NCI-H748 treated with DMSO at 0.1 percent for 48 hours (cell line): Measurements from ENCODE around the gene MOV10L1.
"Not testable (repeated sequence)": the region's sequence is repeated elsewhere in the genome, so short reads cannot be mapped to it uniquely, and the experiment has no call there.

Experiments used
- DNase-seq: peaks from one replicate; lab custom pipeline; 2025; lab: John Stamatoyannopoulos, UW

The MOV10L1 gene

DNA sequence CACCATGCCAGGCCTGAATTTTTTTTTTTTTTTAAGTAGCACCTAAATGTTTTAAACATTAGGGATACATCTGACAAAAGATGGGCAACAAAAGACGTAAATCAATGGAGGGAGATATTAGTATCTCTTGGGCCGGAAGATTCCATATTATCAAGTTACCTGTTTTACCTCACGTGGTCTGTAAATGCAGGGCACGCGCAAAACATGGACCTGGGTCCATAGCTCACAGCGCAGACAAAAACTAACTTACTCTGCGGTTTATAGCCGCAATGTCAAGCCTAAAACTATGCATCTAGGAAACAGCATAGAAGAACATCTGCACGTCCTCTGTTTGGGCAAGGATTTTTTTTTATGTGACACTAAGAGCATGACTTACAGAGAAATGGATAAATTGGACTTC is 49.2 kb downstream of the MOV10L1 start:
- DNase-seq: peak; percentile 83

DNA sequence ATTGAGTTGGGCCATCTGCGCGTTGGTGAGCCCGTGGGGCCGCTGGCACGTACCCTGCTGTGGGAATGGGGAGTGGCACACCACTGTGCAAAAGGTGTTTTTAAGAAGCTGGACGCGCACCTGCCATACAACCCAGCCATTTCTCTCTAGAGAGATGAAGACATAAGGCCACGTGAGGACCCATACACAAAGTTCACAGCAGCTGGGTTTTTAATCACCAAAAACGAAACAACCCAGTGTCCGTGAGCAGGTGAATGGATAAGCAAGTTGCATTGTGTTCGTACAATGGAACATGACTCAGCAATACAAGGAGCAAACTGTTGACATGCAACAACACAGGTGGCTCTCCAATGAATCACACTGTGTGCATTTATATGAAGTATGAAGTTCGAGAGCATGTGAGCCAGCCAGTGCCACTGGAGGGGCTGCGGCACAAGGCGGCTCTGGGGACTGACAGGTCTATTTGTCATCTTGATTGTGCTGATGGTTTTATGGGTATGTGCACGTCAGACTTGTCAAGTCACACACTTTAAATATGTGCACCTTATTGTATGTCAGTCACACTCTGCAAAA is 50.1 kb downstream of the MOV10L1 start:
- peak; percentile 97 for DNase-seq

DNA sequence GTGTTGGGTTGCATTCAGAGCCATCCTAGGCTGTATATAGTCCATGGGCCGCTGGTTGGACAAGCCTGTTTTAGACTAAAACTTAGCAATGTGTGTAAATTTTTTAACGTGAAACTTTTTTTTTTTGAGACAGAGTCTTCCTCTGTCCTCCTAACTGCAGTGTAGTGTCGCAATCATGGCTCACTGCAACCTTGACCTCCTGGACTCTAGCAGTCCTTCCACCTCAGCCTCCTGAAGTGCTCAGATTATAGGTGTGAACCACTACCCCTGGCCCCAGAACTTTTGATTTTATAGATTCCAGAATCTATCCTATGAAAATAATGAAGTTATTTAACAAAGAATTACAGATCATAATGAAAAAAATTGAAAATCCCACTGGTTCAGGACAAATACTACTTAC is 50.8 kb downstream of the MOV10L1 start:
- no peak for DNase-seq

DNA sequence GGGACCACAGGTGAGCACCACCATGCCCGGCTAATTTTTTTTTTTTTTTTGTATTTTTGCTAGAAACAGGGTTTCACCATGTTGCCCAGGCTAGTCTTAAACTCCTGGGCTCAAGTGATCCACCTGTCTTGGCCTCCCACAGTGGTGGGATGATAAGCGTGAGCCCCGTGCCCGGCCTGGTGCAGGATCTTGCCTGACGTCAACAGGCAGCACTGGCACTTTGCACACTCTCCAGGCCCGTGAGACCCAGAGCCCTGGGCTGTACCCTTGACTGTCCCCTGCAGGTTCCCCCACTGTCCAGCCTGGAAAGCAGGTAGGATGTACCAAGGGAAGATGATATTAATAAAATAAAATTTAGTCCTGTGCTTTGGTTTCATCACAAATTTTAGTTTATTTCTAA is 51.7 kb downstream of the MOV10L1 start:
- peak; percentile 71 for DNase-seq

DNA sequence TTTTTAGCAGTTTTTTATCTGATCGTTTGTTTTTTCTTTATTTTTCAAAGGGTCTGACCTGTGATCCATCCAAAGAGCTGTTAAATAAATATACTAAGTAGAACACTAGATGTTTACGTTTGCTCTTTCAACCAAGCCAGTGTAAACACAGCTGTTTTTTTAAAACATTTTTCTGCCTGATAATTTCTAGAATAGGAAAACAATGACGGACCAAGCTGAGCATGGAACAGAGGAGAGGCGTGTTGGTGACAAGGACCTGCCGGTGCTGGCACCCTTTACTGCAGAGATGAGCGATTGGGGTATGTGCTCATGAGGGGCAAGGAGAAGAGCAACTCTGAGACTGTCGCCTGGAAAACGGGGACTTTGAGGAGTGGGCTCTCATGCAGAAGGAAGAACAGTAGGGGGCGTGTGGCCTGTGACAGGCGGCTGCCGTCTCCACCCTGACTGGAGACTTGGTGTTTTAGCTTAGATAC is 52.1 kb downstream of the MOV10L1 start:
- peak; percentile 85 for DNase-seq

DNA sequence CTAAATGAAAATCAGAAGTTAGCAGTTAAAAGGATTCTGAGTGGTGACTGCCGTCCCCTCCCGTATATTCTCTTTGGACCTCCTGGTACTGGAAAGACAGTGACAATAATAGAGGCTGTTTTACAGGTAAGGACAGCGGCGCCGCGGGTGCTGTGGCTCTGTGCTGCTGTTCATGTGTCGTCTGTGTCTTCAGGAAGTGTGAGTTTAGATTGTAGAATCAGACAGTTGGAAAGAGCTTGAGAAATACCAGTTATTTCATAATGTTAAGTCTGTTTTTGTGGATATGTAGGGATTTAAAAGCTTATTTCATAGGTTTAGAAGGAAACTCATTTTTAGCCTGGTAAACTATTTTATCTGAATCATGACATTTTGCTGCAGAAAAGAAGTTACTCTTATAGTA is 53.3 kb downstream of the MOV10L1 start:
- DNase-seq: no peak

DNA sequence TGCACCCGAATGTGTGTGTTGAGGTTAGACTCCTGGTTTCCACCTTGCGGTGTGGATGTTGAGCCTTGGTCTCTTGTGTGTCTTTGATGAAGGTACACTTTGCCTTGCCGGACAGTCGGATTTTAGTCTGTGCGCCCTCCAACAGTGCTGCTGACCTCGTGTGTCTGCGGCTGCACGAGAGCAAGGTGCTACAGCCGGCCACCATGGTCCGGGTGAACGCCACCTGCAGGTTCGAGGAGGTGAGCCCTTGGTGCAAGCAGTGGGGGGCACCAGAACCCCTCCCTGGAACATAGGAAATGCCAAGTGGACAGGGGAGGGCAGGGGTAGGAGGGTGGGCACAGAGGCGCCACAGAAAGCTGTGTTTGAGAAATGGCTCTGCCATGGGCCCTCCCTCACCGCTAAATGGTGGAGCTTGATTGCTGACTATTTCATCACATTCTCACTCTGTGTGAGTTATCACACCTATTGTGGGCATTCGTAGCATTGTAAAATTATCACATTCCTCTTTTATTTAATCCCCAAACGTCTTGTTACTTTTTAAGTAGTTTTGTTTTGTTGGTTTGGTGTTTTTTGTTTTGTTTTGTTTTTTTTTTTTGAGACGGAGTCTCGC is 54.3 kb downstream of the MOV10L1 start:
- no peak for DNase-seq

DNA sequence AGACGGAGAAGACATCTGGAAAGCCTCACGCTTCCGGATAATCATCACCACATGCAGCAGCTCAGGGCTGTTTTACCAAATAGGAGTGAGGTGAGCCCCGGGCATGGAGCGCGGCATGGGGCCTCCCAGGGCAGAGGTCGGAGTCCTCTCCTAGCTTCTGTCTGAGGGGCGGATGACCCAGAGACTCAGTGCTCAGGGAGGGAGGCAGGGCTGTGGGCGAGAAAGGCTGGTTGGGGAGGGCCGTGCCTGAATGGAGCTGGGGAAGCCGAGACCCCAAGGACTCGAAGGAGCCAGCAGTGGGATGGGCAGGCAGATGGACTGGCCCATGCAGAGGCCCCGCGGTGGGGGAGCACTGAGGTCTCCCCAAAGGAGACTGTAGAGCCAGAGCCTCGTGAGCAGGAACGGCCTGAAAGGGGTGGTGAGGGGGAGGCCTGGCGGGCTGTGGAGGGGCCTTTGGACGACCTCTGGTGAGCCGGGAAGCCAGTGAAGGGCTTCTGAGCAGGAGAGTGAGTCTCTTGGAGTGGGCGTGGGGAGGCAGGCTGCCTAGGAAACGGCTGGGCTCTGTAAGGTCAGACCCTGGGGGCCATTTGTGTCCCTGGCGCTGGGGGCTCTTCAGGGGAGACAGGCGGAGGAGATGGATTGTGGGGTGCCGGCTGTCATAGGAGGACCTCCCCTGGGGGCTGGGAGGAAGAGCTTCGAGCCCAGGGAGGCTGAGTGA is 56.1 kb downstream of the MOV10L1 start:
- no peak for DNase-seq

DNA sequence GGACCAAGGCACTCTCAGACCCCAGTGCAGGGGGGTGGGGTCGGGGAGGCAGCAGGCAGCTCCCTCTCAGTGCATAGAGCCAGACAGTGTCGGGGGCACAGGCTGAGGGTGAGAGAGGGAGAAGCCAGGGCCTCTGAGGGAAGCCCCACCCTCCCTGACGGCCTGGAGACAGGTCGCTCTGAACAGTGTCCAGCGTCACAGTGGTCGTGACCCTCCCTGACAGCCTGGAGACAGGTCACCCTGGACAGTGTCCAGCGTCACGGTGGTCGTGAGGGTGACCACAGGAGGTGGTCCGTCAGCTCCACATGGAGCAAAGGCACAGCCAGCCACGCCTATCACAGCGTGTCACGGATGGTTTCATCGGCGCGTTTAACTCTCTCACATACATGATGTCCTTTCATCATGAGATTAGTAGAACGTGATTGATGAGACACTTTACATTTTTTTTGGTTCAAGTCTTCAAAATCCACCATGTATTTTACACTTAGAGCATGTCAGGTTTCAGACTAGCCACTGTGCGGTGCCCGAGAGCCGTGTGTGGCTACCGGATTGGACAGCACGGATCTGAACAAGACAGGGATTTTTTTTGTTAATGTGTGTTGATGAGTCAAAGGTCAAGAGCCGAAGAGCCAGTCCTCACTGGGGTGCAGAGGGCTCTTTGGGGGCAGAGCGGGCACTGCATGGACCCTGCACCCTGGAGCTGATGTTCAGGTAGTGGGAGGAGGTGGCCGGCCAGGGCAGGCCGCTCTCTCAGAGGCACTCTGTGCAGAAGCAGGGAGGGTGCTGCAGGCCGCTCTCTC is 56.8 kb downstream of the MOV10L1 start:
- DNase-seq: no peak

DNA sequence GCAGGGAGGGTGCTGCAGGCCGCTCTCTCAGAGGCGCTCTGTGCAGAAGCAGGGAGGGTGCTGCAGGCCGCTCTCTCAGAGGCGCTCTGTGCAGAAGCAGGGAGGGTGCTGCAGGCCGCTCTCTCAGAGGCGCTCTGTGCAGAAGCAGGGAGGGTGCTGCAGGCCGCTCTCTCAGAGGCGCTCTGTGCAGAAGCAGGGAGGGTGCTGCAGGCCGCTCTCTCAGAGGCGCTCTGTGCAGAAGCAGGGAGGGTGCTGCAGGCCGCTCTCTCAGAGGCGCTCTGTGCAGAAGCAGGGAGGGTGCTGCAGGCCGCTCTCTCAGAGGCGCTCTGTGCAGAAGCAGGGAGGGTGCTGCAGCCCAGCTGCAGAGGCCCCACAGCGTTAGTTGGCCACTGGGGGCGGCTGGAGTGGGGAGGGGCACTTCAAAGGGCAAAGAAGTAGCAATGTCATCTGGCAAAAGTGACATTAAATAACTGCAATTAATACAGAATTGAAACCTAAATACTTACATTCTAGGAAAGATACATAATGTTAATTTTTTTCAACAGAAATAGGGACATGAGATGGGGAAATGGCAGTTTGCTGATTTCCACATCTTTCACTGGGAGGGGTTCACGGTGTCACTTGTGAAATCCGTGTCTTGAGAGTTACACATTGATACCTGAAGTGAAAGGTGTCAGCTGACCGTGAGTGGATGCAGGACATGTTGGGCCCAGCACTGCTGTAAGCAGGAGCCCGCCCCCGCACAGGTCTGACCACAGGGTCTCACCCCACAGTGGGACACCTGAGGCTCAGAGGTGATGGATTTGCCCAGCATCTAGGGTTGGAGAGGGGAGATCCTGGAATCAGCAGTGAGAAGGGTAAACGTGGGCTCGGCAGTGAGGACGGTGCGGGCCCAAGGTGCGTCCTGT is 57.7 kb downstream of the MOV10L1 start:
- not testable (repeated sequence) for DNase-seq

DNA sequence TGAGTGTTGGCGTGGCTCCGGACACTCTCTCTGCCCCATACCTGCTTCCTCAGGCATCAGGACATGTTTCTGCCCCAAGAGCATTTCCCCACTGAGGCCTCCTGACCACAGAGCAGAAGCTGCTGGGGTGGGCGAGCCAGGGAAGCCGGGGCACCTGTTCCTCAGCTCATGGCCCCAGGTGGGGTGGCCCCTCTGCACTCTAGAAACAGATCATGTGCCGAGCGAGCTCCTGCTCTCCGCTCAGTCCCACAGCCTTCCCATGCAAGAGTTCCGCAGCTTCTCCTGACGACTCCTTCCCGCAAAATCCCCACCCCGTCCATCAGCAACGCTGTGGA is 58.3 kb downstream of the MOV10L1 start:
- no peak for DNase-seq

DNA sequence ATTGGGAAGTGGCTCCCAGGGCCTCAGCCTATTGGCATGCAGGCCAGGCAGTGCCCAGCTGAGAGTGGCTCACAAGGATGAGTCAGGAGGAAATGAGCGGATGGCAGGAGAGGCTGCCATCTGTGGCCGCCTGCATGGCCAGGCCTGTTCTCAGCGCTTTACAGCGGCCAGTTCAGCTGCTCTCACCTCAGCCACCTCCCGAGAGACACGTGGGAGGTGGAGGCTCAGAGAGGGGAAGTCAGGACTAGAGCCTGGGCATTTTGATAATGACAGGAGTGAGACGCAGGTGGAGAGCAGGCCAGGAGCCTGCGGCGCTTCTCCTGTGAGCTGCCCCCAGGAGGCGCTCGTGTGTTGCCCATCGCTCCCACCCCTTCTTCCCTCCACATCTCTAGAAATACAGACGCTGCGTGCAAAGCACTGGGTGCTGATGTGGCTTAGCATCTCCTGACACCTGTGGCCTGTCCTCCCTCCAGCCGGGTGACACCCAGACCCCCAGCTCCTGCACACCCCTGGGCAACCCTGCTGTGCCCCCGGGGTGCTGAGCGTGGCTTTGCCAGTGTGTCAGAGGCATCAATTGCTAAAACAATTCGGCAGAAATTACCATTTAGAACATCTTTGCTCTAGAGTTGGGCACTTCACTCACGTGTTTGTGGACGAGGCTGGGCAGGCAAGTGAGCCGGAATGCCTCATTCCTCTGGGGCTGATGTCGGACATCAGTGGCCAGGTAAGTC is 59.4 kb downstream of the MOV10L1 start:
- DNase-seq: peak; percentile 76

DNA sequence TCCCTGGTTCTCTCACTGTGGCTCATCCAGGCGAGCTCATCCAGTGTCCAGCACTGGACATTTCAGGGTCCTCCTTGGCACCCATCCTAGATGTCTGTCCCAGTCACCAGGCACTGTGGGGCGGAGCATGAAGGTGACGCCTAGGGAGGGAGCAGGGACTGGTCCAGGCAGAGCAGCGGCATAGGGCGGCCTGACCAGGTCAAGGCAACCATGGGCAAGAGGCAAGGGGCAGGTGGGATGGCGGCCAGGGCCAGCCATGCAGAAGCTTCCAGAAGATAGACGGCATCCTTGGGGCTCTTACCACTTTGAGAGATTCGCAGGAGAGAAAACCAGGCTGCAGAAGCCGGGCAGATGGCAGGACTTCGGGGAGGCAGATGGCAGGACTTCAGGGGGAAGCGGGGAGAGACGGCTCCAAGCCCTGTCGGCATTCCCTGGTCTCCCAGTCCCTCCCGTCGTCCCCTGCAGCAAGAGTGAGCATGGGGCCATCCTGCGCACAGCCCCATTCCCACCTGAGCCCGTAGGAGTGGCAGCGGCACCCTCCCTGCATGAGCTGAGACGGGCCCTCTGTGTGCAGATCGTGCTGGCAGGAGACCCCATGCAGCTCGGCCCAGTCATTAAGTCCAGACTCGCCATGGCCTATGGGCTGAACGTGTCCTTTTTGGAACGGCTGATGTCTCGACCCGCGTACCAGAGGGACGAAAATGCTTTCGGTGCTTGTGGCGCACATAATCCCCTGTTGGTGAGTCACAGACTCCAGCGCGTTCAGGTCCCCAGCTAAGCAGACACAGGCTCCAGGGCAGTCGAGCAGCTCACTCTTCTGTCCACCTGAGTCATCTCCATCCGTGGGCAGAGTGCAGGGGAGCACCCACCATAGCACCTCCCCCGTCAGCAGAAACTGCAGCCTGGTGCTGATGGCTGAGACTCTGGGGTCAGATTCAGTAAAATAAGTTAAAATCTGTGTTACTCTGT is 60.6 kb downstream of the MOV10L1 start:
- no peak for DNase-seq

DNA sequence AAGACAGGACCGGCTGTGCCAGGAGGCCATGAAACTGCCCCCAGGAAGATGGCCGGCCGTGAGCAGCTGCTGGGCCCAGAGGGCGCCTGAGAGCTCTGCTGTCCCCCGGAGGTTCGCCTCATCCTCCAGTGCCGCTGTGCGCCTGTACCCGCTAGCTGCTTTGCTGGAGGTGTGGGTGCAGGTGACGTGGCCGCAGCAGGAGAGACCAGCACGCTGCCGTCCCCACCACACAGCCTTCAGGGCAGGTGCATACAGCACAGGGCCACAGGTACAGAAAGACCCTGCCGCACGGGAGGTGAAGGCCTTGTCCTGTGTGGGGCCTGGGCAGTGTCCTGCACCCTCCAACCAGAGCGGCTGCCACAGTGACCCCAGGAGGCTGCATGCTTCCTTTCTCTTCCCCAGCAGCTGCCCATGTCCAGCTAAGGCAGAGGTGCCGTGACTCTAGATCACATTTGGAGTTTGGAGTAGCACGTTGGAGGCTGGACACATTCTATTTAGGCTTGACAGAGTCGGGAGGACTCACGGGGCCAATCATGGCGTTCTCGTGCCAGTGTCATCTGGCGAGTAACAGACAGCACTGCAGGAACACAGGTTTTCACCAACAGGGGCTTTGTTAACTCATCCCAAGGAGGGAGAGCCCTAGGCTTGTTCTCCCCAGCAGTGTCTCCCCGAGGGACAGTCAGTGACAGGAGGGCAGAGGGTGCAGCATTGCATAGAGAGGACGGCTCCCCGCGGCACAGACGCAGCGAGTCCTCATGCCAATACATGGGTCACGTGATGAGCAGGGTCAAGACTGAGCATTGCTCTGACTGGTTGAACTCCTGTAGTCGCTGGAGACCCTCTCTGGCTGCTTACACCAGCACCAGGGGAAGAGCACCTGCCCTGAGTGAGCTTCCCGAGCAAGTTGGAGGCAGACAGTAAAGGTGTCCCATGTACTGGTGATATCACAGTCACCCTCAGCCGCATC is 62.0 kb downstream of the MOV10L1 start:
- DNase-seq: no peak

DNA sequence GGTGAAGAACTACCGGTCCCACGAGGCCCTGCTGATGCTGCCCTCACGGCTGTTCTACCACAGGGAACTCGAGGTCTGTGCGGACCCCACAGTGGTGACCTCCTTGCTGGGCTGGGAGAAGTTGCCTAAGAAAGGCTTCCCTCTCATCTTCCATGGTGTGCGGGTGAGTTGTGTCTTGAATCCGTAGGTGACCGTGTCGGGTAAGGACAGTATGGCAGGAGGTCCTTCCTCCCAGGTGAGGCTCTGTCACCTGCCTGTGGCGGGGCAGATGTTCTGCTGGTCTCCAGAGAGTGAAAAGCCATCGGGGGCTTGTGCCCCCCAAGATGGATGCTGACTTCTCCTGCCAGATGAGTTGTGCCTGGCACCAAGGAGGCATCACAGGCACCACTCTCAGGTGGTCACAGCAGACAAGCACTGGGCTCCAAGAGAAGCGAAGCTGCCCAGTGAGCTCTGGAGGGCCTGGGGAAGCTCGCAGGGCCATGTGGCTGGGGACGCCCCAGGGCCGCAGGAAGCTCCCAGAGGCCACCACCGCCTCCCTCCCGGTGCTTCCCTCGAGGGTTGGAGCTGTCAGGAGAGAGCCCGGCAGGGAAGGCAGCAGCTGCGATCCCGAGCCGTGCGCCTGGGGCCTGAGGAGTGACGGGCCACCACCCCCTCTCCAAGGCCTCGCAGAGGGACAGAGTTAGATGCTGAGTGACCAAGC is 63.4 kb downstream of the MOV10L1 start:
- DNase-seq: no peak

DNA sequence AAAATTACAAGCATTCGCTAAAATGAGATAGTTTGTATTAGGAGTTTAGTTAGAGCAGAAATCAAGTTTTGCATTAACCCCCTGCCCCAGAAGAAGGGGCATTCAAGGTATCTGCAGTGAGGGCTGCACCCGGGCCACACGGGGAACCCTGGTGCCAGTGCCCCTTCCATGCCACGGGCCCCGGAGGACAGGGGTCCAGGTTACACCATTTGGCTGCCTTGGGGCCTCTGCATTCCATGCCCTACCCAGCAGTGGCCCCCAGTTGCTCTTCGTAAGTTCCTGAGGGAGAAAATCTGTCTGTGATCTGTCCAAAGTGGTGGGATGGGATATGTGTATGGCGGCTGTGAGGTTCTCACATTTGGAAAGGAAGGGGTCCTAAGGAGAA is 63.9 kb downstream of the MOV10L1 start:
- DNase-seq: no peak

DNA sequence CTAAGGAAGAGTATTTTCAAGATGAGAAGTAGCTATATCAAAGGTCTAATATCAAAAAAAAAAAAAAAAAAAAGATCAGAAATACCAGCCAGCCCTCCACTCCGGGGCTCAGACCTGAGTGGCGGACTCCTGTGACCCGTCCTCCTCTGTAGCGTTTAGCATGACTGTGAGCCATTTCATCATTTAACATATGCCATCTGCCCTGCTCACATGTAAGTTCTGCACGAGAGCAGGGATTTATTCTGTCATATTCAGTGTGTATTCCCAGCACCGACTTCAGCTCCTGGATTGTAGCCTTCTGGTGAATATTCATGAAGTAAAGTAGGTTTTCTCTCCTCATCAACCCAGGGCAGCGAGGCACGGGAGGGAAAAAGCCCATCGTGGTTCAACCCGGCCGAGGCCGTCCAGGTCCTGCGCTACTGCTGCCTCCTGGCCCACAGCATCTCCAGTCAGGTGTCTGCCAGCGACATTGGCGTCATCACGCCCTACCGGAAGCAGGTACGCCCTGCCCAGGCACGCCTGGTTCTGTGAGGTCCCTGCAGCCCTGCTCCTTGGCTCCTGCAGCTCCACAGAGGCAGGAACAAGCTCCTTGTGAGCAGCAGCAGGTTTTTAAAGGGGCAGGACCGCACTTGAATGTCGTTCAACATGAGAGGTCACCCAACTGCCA is 68.0 kb downstream of the MOV10L1 start:
- DNase-seq: no peak
